ENCODE results near the gene MAN2C1. TPM values are rescaled to one million over a fixed set of nuclear protein-coding genes. Genes with fewer than 3 reads are reported as not detected.
A peak's percentile ranks its signal among the peaks of the same experiment; 100 is the strongest.
"Not testable (repeated sequence)": the region's sequence is repeated elsewhere in the genome, so short reads cannot be mapped to it uniquely, and the experiment has no call there.

Gene MAN2C1
- total RNA-seq, 1 donor from 2014 or later: 252 TPM

- Histone ChIP-seq H3K36me3 (no peaks in the 10 kb centered on the region), H3K27me3 (no peaks in the 10 kb centered on the region), H3K4me3 (no peak overlapping the region), H3K4me1 (no peaks in the 10 kb centered on the region), H3K9me3 (no peaks in the 10 kb centered on the region), H3K27ac (no peak overlapping the region)
- no peak for DNase-seq
- TF ChIP-seq CTCF (IDR thresholded peaks at IDR 0.05): no peak
- no peak for ATAC-seq
- intact Hi-C loops (cut with DNase I): no loop called here
Measured at GRCh38 chr15:75321711-75322110, 46.7 kb downstream of the MAN2C1 start.

- DNase-seq; intact Hi-C loops (cut with DNase I); H3K4me3 ChIP-seq; H3K27me3 ChIP-seq; H3K9me3 ChIP-seq; H3K27ac ChIP-seq; H3K4me1 ChIP-seq; H3K36me3 ChIP-seq: not testable (repeated sequence)
- peak; percentile 43 for ATAC-seq
Measured at GRCh38 chr15:75319231-75319897, 49.0 kb downstream of the MAN2C1 start.

- TF ChIP-seq CTCF (IDR thresholded peaks at IDR 0.05): no peak
- ATAC-seq (no peak), DNase-seq (no peak)
- no peaks in the 10 kb centered on the region for H3K9me3 ChIP-seq
- intact Hi-C loops (cut with DNase I): no loop called here
- H3K4me1 ChIP-seq: no peaks in the 10 kb centered on the region
- no peaks in the 10 kb centered on the region for H3K36me3 ChIP-seq
- H3K27ac ChIP-seq: no peak overlapping the region
- no peak overlapping the region for H3K4me3 ChIP-seq
- no peaks in the 10 kb centered on the region for H3K27me3 ChIP-seq
Measured at GRCh38 chr15:75314552-75315290, 53.7 kb downstream of the MAN2C1 start.

DNA sequence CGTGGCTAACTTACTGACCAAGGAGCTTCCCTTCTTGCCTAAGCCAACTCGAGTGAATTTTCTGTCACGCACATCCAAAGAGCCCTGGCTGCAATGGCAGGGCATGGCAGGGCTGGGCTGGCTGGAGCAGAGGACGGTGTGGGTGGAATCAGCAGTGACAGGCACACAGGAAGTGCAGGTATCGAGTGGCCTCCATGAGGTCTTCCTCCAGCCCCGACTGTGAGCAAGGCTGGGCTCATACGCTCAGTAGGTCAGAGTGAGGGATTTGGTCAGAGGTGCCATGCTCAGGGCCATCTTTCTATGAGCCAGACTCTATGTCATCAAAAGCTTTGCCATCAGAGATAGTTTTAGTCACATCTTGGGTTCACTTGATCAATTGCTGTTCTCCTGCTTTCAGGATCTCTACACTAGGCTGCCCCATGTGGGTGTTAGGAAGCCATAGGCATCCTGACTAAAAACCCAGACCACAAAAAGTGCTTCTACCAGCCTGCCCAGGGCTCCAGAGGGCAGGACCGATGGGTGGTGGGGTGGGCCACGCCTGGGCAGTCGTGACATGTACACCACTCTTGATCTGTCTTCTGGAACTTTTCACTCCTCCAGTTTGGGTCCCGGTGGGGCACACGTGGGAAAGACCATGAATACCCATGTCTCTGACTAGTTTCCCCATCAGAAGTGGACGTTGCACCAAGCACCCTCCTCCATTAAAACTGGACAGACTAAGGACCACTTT is 55.1 kb downstream of the MAN2C1 start:
- TF ChIP-seq CTCF (IDR thresholded peaks at IDR 0.05): no peak
- Histone ChIP-seq H3K27ac (no peak overlapping the region), H3K27me3 (peaks cover 6% of the 10 kb centered on the region), H3K4me3 (no peak overlapping the region), H3K9me3 (no peaks in the 10 kb centered on the region), H3K4me1 (no peaks in the 10 kb centered on the region), H3K36me3 (no peaks in the 10 kb centered on the region)
- DNase-seq (no peak), ATAC-seq (no peak)
- intact Hi-C loops (cut with DNase I): no loop called here

DNA sequence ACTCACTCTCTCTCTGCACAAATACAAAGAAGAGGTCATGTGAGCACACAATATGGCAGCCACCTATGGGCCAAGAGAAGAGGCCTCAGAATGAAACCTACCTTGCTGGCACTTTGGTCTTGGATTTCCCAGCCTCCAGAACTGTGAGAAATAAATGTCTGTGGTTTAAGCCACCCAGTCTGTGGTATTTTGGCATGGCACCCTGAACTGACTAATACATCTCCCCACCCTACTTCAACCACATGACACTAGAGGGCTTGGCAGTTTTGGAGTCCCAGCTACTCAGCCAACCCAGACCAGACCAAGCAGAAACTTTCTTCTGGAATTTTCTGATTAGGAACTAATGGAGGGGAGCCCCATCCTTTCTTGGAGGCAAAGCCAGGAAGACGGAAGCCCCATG is 55.9 kb downstream of the MAN2C1 start:
- H3K27me3 ChIP-seq; intact Hi-C loops (cut with DNase I); H3K27ac ChIP-seq; H3K4me3 ChIP-seq; H3K9me3 ChIP-seq; DNase-seq; H3K4me1 ChIP-seq; ATAC-seq; H3K36me3 ChIP-seq: not testable (repeated sequence)

GRCh38 chr15:75309711-75310110 is 58.7 kb downstream of the MAN2C1 start:
- Histone ChIP-seq H3K9me3 (no peaks in the 10 kb centered on the region), H3K27ac (no peak overlapping the region), H3K27me3 (peaks cover 10% of the 10 kb centered on the region), H3K36me3 (no peaks in the 10 kb centered on the region), H3K4me3 (no peak overlapping the region), H3K4me1 (no peaks in the 10 kb centered on the region)
- no peak for DNase-seq
- intact Hi-C loops (cut with DNase I): no loop called here
- no peak for ATAC-seq
- TF ChIP-seq CTCF (IDR thresholded peaks at IDR 0.05): no peak

Data from upper lobe of right lung (tissue), 1 donor.